SK-N-SH treated with all-trans-retinoic acid at 6 μM for 48 hours (cell line): ENCODE measurements around the gene DUSP3.

Experiments used
- ATAC-seq: fragments of 200-7000 bp; cut with Tn5 transposase; 3 replicates; pipeline ENCODE4 v1.9.1; 2020; ENCODE audit warnings: mild to moderate bottlenecking, moderate library complexity
- ARNTL ChIP-seq: fragments of 450-650 bp; formaldehyde crosslinking; IDR thresholded peaks from 2 replicates; pipeline ENCODE4 v1.5.0; 2020; ENCODE audit warnings: low read depth, mild to moderate bottlenecking, moderate library complexity, borderline replicate concordance
- BACH2 ChIP-seq: fragments of 250-450 bp; sonication (Bioruptor Pico); IDR thresholded peaks from 2 replicates; pipeline ENCODE4 v1.9.0; 2021; ENCODE audit warnings: mild to moderate bottlenecking, borderline replicate concordance
- CSDC2 ChIP-seq: fragments of 250-450 bp; sonication (Bioruptor Pico); IDR thresholded peaks from 2 replicates; pipeline ENCODE4 v1.5.0; 2020; ENCODE audit warnings: mild to moderate bottlenecking, moderate library complexity
- ESRRG ChIP-seq: fragments of 250-450 bp; sonication (Bioruptor Pico); IDR thresholded peaks from 2 replicates; pipeline ENCODE4 v1.6.1; 2021; ENCODE audit warnings: mild to moderate bottlenecking
- GLIS3 ChIP-seq: fragments of 250-450 bp; sonication (Bioruptor Pico); IDR thresholded peaks from 2 replicates; pipeline ENCODE4 v1.5.0; 2020; ENCODE audit warnings: mild to moderate bottlenecking, moderate library complexity
- ISL1 ChIP-seq: fragments of 250-450 bp; sonication (Bioruptor Pico); IDR thresholded peaks from 2 replicates; pipeline ENCODE4 v2.1.2; 2022; ENCODE audit warnings: mild to moderate bottlenecking, moderate library complexity
- OSR1 ChIP-seq: fragments of 250-450 bp; sonication (Bioruptor Pico); IDR thresholded peaks from 2 replicates; pipeline ENCODE4 v1.8.0; 2022; ENCODE audit warnings: moderate library complexity, mild to moderate bottlenecking, inconsistent platforms
- PPARA ChIP-seq: fragments of 250-450 bp; sonication (Bioruptor Pico); IDR thresholded peaks from 2 replicates; pipeline ENCODE4 v1.5.0; 2020; ENCODE audit warnings: mild to moderate bottlenecking, borderline replicate concordance
- RARB ChIP-seq: fragments of 250-450 bp; sonication (Bioruptor Pico); IDR thresholded peaks from 2 replicates; pipeline ENCODE4 v1.8.0; 2021; ENCODE audit warnings: mild to moderate bottlenecking, moderate library complexity
- TCF4 ChIP-seq: fragments of 250-450 bp; sonication (Bioruptor Pico); IDR thresholded peaks from 2 replicates; pipeline ENCODE4 v1.8.0; 2021; ENCODE audit warnings: mild to moderate bottlenecking, moderate library complexity, borderline replicate concordance
- TOX ChIP-seq: fragments of 250-450 bp; sonication (Bioruptor Pico); IDR thresholded peaks from 2 replicates; pipeline ENCODE4 v1.8.0; 2021; ENCODE audit warnings: mild to moderate bottlenecking, moderate library complexity, borderline replicate concordance
- ZC3H10 ChIP-seq: fragments of 250-450 bp; sonication (Bioruptor Pico); IDR thresholded peaks from 2 replicates; pipeline ENCODE4 v1.5.1; 2021; ENCODE audit warnings: mild to moderate bottlenecking, moderate library complexity
- ZFP3 ChIP-seq: fragments of 250-450 bp; sonication (Bioruptor Pico); IDR thresholded peaks from 2 replicates; pipeline ENCODE4 v1.5.0; 2020; ENCODE audit warnings: mild to moderate bottlenecking, moderate library complexity
- ZFP30 ChIP-seq: fragments of 450-650 bp; formaldehyde crosslinking; IDR thresholded peaks from 2 replicates; pipeline ENCODE4 v1.5.0; 2022; ENCODE audit warnings: mild to moderate bottlenecking, moderate library complexity
- ZNF70 ChIP-seq: fragments of 450-650 bp; formaldehyde crosslinking; IDR thresholded peaks from 2 replicates; pipeline ENCODE4 v1.5.0; 2020; ENCODE audit warnings: mild to moderate bottlenecking, moderate library complexity
- ZNF8 ChIP-seq: fragments of 450-650 bp; formaldehyde crosslinking; IDR thresholded peaks from 2 replicates; pipeline ENCODE4 v1.5.0; 2020; ENCODE audit warnings: mild to moderate bottlenecking, moderate library complexity
- TF ChIP-seq, protein P1 (sequence below): fragments of 250-450 bp; sonication (Bioruptor Pico); IDR thresholded peaks from 2 replicates; pipeline ENCODE4 v1.5.0; 2020; ENCODE audit warnings: mild to moderate bottlenecking, moderate library complexity
- TF ChIP-seq, protein P2 (sequence below): fragments of 250-450 bp; sonication (Bioruptor Pico); IDR thresholded peaks from 2 replicates; pipeline ENCODE4 v1.8.0; 2020; ENCODE audit warnings: mild to moderate bottlenecking, moderate library complexity, borderline replicate concordance
- TF ChIP-seq, protein P3 (sequence below): fragments of 250-450 bp; sonication (Bioruptor Pico); IDR thresholded peaks from 2 replicates; pipeline ENCODE4 v1.5.1; 2021; ENCODE audit warnings: mild to moderate bottlenecking, moderate library complexity
- TF ChIP-seq, protein P4 (sequence below): fragments of 250-450 bp; sonication (Bioruptor Pico); IDR thresholded peaks from 2 replicates; pipeline ENCODE4 v1.8.0; 2021; ENCODE audit warnings: low read depth, mild to moderate bottlenecking, moderate library complexity, borderline replicate concordance
- TF ChIP-seq, protein P5 (sequence below): fragments of 250-450 bp; sonication (Bioruptor Pico); IDR thresholded peaks from 2 replicates; pipeline ENCODE4 v1.5.1; 2020; ENCODE audit warnings: low read depth, mild to moderate bottlenecking, moderate library complexity

Gene DUSP3

DNA sequence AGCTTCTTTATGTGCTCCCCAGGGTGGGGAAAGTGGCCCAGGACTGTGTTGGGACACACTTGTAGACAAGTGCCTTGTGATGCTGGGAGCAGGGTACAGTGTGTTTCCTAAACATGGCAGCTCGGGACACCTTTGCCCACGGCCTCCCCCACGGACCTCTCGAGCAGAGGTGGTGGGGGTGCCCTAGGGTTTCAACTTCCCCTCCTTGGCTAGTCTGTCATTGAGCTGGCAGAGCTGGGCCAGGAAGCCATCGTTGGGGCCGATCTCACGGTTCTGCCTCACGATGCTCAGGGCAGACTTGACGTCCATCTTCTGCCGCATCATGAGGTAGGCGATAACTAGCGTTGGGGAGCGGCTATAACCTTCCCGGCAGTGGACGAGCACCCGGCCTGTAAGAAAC, 9.4 kb downstream of the DUSP3 start (continued):
- TF ChIP-seq, protein P1, sequence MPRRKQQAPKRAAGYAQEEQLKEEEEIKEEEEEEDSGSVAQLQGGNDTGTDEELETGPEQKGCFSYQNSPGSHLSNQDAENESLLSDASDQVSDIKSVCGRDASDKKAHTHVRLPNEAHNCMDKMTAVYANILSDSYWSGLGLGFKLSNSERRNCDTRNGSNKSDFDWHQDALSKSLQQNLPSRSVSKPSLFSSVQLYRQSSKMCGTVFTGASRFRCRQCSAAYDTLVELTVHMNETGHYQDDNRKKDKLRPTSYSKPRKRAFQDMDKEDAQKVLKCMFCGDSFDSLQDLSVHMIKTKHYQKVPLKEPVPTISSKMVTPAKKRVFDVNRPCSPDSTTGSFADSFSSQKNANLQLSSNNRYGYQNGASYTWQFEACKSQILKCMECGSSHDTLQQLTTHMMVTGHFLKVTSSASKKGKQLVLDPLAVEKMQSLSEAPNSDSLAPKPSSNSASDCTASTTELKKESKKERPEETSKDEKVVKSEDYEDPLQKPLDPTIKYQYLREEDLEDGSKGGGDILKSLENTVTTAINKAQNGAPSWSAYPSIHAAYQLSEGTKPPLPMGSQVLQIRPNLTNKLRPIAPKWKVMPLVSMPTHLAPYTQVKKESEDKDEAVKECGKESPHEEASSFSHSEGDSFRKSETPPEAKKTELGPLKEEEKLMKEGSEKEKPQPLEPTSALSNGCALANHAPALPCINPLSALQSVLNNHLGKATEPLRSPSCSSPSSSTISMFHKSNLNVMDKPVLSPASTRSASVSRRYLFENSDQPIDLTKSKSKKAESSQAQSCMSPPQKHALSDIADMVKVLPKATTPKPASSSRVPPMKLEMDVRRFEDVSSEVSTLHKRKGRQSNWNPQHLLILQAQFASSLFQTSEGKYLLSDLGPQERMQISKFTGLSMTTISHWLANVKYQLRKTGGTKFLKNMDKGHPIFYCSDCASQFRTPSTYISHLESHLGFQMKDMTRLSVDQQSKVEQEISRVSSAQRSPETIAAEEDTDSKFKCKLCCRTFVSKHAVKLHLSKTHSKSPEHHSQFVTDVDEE (CRISPR knock-in tag) = no peak
- no peak for TF ChIP-seq TOX (CRISPR knock-in tag)
- TF ChIP-seq ISL1 = no peak
- TF ChIP-seq, protein P2, sequence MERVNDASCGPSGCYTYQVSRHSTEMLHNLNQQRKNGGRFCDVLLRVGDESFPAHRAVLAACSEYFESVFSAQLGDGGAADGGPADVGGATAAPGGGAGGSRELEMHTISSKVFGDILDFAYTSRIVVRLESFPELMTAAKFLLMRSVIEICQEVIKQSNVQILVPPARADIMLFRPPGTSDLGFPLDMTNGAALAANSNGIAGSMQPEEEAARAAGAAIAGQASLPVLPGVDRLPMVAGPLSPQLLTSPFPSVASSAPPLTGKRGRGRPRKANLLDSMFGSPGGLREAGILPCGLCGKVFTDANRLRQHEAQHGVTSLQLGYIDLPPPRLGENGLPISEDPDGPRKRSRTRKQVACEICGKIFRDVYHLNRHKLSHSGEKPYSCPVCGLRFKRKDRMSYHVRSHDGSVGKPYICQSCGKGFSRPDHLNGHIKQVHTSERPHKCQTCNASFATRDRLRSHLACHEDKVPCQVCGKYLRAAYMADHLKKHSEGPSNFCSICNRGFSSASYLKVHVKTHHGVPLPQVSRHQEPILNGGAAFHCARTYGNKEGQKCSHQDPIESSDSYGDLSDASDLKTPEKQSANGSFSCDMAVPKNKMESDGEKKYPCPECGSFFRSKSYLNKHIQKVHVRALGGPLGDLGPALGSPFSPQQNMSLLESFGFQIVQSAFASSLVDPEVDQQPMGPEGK (CRISPR knock-in tag) = no peak
- no peak for TF ChIP-seq ARNTL (CRISPR knock-in tag)
- no peak for TF ChIP-seq BACH2
- TF ChIP-seq GLIS3 (CRISPR knock-in tag) = no peak
- TF ChIP-seq, protein P3, sequence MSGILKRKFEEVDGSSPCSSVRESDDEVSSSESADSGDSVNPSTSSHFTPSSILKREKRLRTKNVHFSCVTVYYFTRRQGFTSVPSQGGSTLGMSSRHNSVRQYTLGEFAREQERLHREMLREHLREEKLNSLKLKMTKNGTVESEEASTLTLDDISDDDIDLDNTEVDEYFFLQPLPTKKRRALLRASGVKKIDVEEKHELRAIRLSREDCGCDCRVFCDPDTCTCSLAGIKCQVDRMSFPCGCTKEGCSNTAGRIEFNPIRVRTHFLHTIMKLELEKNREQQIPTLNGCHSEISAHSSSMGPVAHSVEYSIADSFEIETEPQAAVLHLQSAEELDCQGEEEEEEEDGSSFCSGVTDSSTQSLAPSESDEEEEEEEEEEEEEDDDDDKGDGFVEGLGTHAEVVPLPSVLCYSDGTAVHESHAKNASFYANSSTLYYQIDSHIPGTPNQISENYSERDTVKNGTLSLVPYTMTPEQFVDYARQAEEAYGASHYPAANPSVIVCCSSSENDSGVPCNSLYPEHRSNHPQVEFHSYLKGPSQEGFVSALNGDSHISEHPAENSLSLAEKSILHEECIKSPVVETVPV = no peak
- no peak for TF ChIP-seq ZNF8 (CRISPR knock-in tag)
- TF ChIP-seq ZC3H10 (CRISPR knock-in tag) = no peak
- TF ChIP-seq OSR1 (CRISPR knock-in tag) = no peak

DNA sequence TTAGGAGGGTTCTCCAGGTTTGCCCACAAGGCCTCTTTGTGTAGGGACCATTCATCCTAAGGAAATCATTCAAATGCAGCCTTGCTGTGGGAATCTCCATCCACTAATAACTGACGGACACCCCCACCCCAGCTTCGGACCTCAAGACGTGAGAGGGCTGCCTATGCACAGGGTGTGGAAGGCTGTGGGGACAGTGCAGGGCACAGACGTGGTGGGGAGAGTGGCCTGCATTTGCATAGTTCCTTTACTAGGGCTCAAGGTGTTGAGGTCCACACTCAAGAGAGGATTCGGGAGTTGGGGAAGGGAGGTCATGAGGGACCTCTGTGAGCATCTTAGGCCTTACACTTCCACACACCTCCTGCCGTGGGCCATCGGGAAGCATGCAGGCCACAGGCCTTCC, 9.8 kb downstream of the DUSP3 start:
- TF ChIP-seq ZNF70 (CRISPR knock-in tag) (no peak), TCF4 (CRISPR knock-in tag) (no peak), PPARA (CRISPR knock-in tag) (no peak), ZFP3 (CRISPR knock-in tag) (no peak), ZFP30 (CRISPR knock-in tag) (no peak), ISL1 (no peak), BACH2 (no peak), RARB (CRISPR knock-in tag) (no peak), TOX (CRISPR knock-in tag) (no peak), CSDC2 (CRISPR knock-in tag) (no peak), ARNTL (CRISPR knock-in tag) (no peak), ESRRG (CRISPR knock-in tag) (no peak), OSR1 (CRISPR knock-in tag) (no peak)
- TF ChIP-seq, protein P4, sequence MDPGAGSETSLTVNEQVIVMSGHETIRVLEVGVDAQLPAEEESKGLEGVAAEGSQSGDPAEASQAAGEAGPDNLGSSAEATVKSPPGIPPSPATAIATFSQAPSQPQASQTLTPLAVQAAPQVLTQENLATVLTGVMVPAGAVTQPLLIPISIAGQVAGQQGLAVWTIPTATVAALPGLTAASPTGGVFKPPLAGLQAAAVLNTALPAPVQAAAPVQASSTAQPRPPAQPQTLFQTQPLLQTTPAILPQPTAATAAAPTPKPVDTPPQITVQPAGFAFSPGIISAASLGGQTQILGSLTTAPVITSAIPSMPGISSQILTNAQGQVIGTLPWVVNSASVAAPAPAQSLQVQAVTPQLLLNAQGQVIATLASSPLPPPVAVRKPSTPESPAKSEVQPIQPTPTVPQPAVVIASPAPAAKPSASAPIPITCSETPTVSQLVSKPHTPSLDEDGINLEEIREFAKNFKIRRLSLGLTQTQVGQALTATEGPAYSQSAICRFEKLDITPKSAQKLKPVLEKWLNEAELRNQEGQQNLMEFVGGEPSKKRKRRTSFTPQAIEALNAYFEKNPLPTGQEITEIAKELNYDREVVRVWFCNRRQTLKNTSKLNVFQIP = no peak
- TF ChIP-seq, protein P2 (CRISPR knock-in tag) = no peak
- TF ChIP-seq, protein P5, sequence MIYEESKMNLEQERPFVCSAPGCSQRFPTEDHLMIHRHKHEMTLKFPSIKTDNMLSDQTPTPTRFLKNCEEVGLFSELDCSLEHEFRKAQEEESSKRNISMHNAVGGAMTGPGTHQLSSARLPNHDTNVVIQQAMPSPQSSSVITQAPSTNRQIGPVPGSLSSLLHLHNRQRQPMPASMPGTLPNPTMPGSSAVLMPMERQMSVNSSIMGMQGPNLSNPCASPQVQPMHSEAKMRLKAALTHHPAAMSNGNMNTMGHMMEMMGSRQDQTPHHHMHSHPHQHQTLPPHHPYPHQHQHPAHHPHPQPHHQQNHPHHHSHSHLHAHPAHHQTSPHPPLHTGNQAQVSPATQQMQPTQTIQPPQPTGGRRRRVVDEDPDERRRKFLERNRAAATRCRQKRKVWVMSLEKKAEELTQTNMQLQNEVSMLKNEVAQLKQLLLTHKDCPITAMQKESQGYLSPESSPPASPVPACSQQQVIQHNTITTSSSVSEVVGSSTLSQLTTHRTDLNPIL (CRISPR knock-in tag) = no peak
- ATAC-seq = no peak; the same call in 2 of the 3 replicates
